ENCODE results near the gene MOB3B. TPM values are rescaled to one million over a fixed set of nuclear protein-coding genes. Genes with fewer than 3 reads are reported as not detected.

The MOB3B gene
- total RNA-seq, 2 donors from 2014 or later, result 0.85 to 2.9 TPM

- DNase-seq (ENCODE audit: low spot score), result no peak
These were observed 44.5 kb downstream of the MOB3B start for GRCh38 chr9:27485158-27485557.

GRCh38 chr9:27483576-27483975 lies 46.0 kb downstream of the MOB3B start:
- Histone ChIP-seq H3K9me3 (peaks cover 0 to 6% of the 10 kb centered on the region in 2 donors), H3K27me3 (no peaks in the 10 kb centered on the region), H3K4me1 (no peaks in the 10 kb centered on the region), H3K27ac (no peak overlapping the region), H3K4me3 (no peak overlapping the region), H3K36me3 (no peaks in the 10 kb centered on the region)
- TF ChIP-seq CTCF (IDR thresholded peaks at IDR 0.05), result no peak
- DNase-seq (ENCODE audit: low spot score), result no peak

More at GRCh38 chr9:27485158-27485557, 44.5 kb downstream of the MOB3B start:
- no peak overlapping the region for H3K27ac ChIP-seq
- TF ChIP-seq CTCF (IDR thresholded peaks at IDR 0.05), result no peak
- no peaks in the 10 kb centered on the region for H3K27me3 ChIP-seq
- no peak overlapping the region for H3K4me3 ChIP-seq
- H3K9me3 ChIP-seq, result no peaks in the 10 kb centered on the region
- H3K36me3 ChIP-seq, result no peaks in the 10 kb centered on the region
- no peaks in the 10 kb centered on the region for H3K4me1 ChIP-seq

- DNase-seq (ENCODE audit: low spot score), result no peak
- Histone ChIP-seq H3K27ac (no peak overlapping the region), H3K4me3 (no peak overlapping the region), H3K9me3 (peaks cover 0 to 11% of the 10 kb centered on the region in 2 donors), H3K27me3 (no peaks in the 10 kb centered on the region), H3K36me3 (no peaks in the 10 kb centered on the region), H3K4me1 (no peaks in the 10 kb centered on the region)
- TF ChIP-seq CTCF (IDR thresholded peaks at IDR 0.05), result no peak
These were observed 46.9 kb downstream of the MOB3B start for GRCh38 chr9:27482709-27483108.

- H3K9me3 ChIP-seq, result peaks cover 0 to 11% of the 10 kb centered on the region in 2 donors
- TF ChIP-seq CTCF (IDR thresholded peaks at IDR 0.05), result no peak
- H3K36me3 ChIP-seq, result no peaks in the 10 kb centered on the region
These were observed 51.3 kb downstream of the MOB3B start for GRCh38 chr9:27478322-27478721.

GRCh38 chr9:27476870-27477515 lies 52.6 kb downstream of the MOB3B start:
- Histone ChIP-seq H3K4me1 (no peaks in the 10 kb centered on the region), H3K27ac (no peak overlapping the region), H3K4me3 (no peak overlapping the region), H3K27me3 (no peaks in the 10 kb centered on the region), H3K36me3 (no peaks in the 10 kb centered on the region), H3K9me3 (peaks cover 0 to 11% of the 10 kb centered on the region in 2 donors)
- no peak for TF ChIP-seq CTCF (IDR thresholded peaks at IDR 0.05)
- no peak for DNase-seq (ENCODE audit: low spot score)

More at GRCh38 chr9:27478322-27478721, 51.3 kb downstream of the MOB3B start:
- H3K27me3 ChIP-seq, result no peaks in the 10 kb centered on the region
- no peaks in the 10 kb centered on the region for H3K4me1 ChIP-seq
- no peak for DNase-seq (ENCODE audit: low spot score)
- H3K27ac ChIP-seq, result no peak overlapping the region
- no peak overlapping the region for H3K4me3 ChIP-seq

Measured in right atrium auricular region (tissue), 2 donors.